H1 (cell line): ENCODE data around the gene IL1R1. TPM values are rescaled to one million over a fixed set of nuclear protein-coding genes. Genes with fewer than 3 reads are reported as not detected.

Experiments used
- CTCF ChIA-PET: fragments of 300-600 bp; sonication (Branson Sonifier 250); formaldehyde crosslinking; loops from one replicate; lab custom pipeline; 2021; ENCODE audit not compliant: partially characterized antibody; lab: Charles Lee
- POLR2A ChIA-PET: fragments of 300-600 bp; sonication (Branson Sonifier 250); formaldehyde crosslinking; loops from one replicate; lab custom pipeline; 2021; ENCODE audit warnings: inconsistent platforms; ENCODE audit not compliant: partially characterized antibody; lab: Charles Lee
- DNase-seq, 2 experiments: peaks; one replicate each; pipeline versions ENCODE4 v3.0.0 to v3.0.0-alpha.2; 2010 to 2022; ENCODE audit warnings: low spot score in 2 of 2, low read depth in 1 of 2, mixed read lengths in 1 of 2
- FAIRE-seq: peaks from 2 replicates; lab custom pipeline; 2011; peaks lifted over from hg19 to GRCh38; lab: Jason Lieb, UNC
- H2AFZ ChIP-seq: 2 replicates; pipeline ENCODE4 v1.8.1; 2012; ENCODE audit warnings: low read length, inconsistent platforms
- H2AK5ac ChIP-seq: 2 replicates; pipeline ENCODE4 v1.6.1; 2013; ENCODE audit warnings: low read depth, low read length
- H2BK120ac ChIP-seq: replicated peaks from 2 replicates; pipeline ENCODE3; 2013; ENCODE audit warnings: low read depth, low read length, inconsistent platforms
- H2BK12ac ChIP-seq: 2 replicates; pipeline ENCODE4 v1.6.1; 2013; ENCODE audit warnings: low read depth, low read length
- H2BK15ac ChIP-seq: 2 replicates; pipeline ENCODE4 v1.6.1; 2013; ENCODE audit warnings: low read length
- H2BK20ac ChIP-seq: 2 replicates; pipeline ENCODE4 v1.6.1; 2013; ENCODE audit warnings: low read length
- H2BK5ac ChIP-seq: 2 replicates; pipeline ENCODE4 v1.6.1; 2013; ENCODE audit warnings: low read depth, low read length
- H3K14ac ChIP-seq: 2 replicates; pipeline ENCODE4 v1.6.1; 2013; ENCODE audit warnings: inconsistent platforms; ENCODE audit not compliant: insufficient read length
- H3K18ac ChIP-seq: 2 replicates; pipeline ENCODE4 v1.6.1; 2013; ENCODE audit warnings: low read length; ENCODE audit errors: extremely low read depth
- H3K23ac ChIP-seq: 2 replicates; pipeline ENCODE4 v1.6.1; 2013; ENCODE audit warnings: inconsistent platforms; ENCODE audit not compliant: insufficient read length
- H3K23me2 ChIP-seq: 2 replicates; pipeline ENCODE4 v1.6.1; 2013; ENCODE audit warnings: low read depth, low read length
- H3K27ac ChIP-seq: 2 replicates; pipeline ENCODE4 v1.6.1; 2011; ENCODE audit warnings: low read depth, low read length, inconsistent platforms
- H3K27me3 ChIP-seq, 4 experiments: replicated peaks in 1 of 4; 1 replicate in 1 of 4; 2 replicates in 3 of 4; pipeline versions ENCODE4 v1.6.1 to v1.8.1; 2011 to 2013; ENCODE audit warnings: low read length in 3 of 4, mild to moderate bottlenecking in 3 of 4, inconsistent platforms in 2 of 4, mixed read lengths in 2 of 4, moderate library complexity in 1 of 4; ENCODE audit not compliant: control insufficient read depth in 3 of 4, insufficient read depth in 3 of 4; ENCODE audit errors: extremely low read depth in 1 of 4
- H3K36me3 ChIP-seq, 4 experiments: 2 replicates each; pipeline versions ENCODE4 v1.6.1 to v1.8.1; 2011 to 2013; ENCODE audit warnings: mild to moderate bottlenecking in 4 of 4, low read length in 3 of 4, moderate library complexity in 2 of 4, control low read depth in 1 of 4, inconsistent platforms in 1 of 4; ENCODE audit not compliant: insufficient read depth in 4 of 4, control insufficient read depth in 2 of 4
- H3K4ac ChIP-seq: replicated peaks from 2 replicates; pipeline ENCODE3; 2013; ENCODE audit warnings: low read length, low read depth, mixed read lengths, inconsistent platforms; ENCODE audit not compliant: insufficient read length
- H3K4me1 ChIP-seq, 4 experiments: replicated peaks in 1 of 4; 1 replicate in 1 of 4; 2 replicates in 3 of 4; pipeline versions ENCODE4 v1.6.1 to v1.8.1; 2011 to 2013; ENCODE audit warnings: low read length in 3 of 4, inconsistent platforms in 2 of 4, mixed read lengths in 1 of 4; ENCODE audit not compliant: insufficient read depth in 4 of 4, control insufficient read depth in 3 of 4
- H3K4me2 ChIP-seq, 2 experiments: 2 replicates each; pipeline versions ENCODE4 v1.6.1 to v1.8.1; 2011 to 2013; ENCODE audit warnings: low read depth in 2 of 2, low read length in 2 of 2, control low read depth in 1 of 2, inconsistent platforms in 1 of 2, mild to moderate bottlenecking in 1 of 2; ENCODE audit not compliant: insufficient read depth in 1 of 2
- H3K4me3 ChIP-seq, 4 experiments: fragments of 200-600, 300-600 bp in 1 of 4; sonication (generic), shearing (Covaris generic), sonication (Bioruptor Twin) in 1 of 4; 2 replicates each; pipeline versions ENCODE4 v1.5.1 to v1.8.1; 2011 to 2016; ENCODE audit warnings: low read length in 4 of 4, low read depth in 3 of 4, control low read depth in 2 of 4, inconsistent platforms in 2 of 4, mild to moderate bottlenecking in 2 of 4, mixed read lengths in 1 of 4, moderate library complexity in 1 of 4; ENCODE audit not compliant: insufficient read depth in 2 of 4; ENCODE audit errors: extremely low read depth in 1 of 4
- H3K56ac ChIP-seq: replicated peaks from 2 replicates; pipeline ENCODE3; 2013; ENCODE audit warnings: low read depth, mild to moderate bottlenecking, mixed read lengths, low read length, inconsistent platforms; ENCODE audit not compliant: insufficient read length
- H3K79me1 ChIP-seq: 2 replicates; pipeline ENCODE4 v1.6.1; 2013; ENCODE audit warnings: low read depth, low read length, control low read depth
- H3K79me2 ChIP-seq, 2 experiments: 2 replicates each; pipeline versions ENCODE4 v1.6.1 to v1.8.1; 2012 to 2013; ENCODE audit warnings: low read length in 2 of 2, mild to moderate bottlenecking in 2 of 2, inconsistent platforms in 1 of 2; ENCODE audit not compliant: insufficient read depth in 2 of 2, control insufficient read depth in 1 of 2
- H3K9ac ChIP-seq, 4 experiments: replicated peaks in 1 of 4; 1 replicate in 1 of 4; 2 replicates in 3 of 4; pipeline versions ENCODE4 v1.6.1 to v1.8.1; 2011 to 2013; ENCODE audit warnings: low read depth in 3 of 4, low read length in 3 of 4, control low read depth in 2 of 4, mild to moderate bottlenecking in 2 of 4, moderate library complexity in 2 of 4, inconsistent platforms in 1 of 4; ENCODE audit errors: extremely low read depth in 1 of 4
- H3K9me3 ChIP-seq, 2 experiments: 2 replicates each; pipeline versions ENCODE4 v1.6.1 to v1.8.1; 2012 to 2013; ENCODE audit warnings: mild to moderate bottlenecking in 2 of 2, moderate library complexity in 2 of 2, control low read depth in 1 of 2, inconsistent platforms in 1 of 2, low read depth in 1 of 2, low read length in 1 of 2, mixed read lengths in 1 of 2; ENCODE audit not compliant: insufficient read depth in 2 of 2
- H4K20me1 ChIP-seq, 2 experiments: replicated peaks in 1 of 2; 2 replicates each; pipeline versions ENCODE3 to v1.8.1; 2011 to 2013; ENCODE audit warnings: inconsistent platforms in 2 of 2, low read length in 2 of 2, mild to moderate bottlenecking in 1 of 2; ENCODE audit not compliant: insufficient read depth in 2 of 2, control insufficient read depth in 1 of 2
- H4K5ac ChIP-seq: 2 replicates; pipeline ENCODE4 v1.6.1; 2013; ENCODE audit warnings: low read length, low read depth, mixed read lengths, inconsistent platforms; ENCODE audit not compliant: insufficient read length
- H4K8ac ChIP-seq: 2 replicates; pipeline ENCODE4 v1.8.0; 2013; ENCODE audit warnings: mild to moderate bottlenecking, moderate library complexity, low read length, inconsistent platforms; ENCODE audit not compliant: insufficient read depth; ENCODE audit errors: extremely low read depth
- H4K91ac ChIP-seq: replicated peaks from 2 replicates; pipeline ENCODE3; 2013; ENCODE audit warnings: low read length, mixed read lengths, inconsistent platforms; ENCODE audit not compliant: insufficient read length
- BACH1 ChIP-seq: IDR thresholded peaks from 2 replicates; pipeline ENCODE4 v1.6.1; 2012; ENCODE audit warnings: low read length, improper control_type of control experiment
- CBX8 ChIP-seq: fragments of 300-800, 300-1000 bp; sonication (generic); IDR thresholded peaks from 2 replicates; pipeline ENCODE4 v1.7.1; 2016; ENCODE audit warnings: low read depth, low read length, borderline replicate concordance
- CTBP2 ChIP-seq: IDR thresholded peaks from 2 replicates; pipeline ENCODE4 v1.7.0; 2011; ENCODE audit warnings: borderline replicate concordance, mild to moderate bottlenecking, moderate library complexity, mixed read lengths, low read length; ENCODE audit not compliant: insufficient read depth, insufficient read length
- EP300 ChIP-seq, 2 experiments: IDR thresholded peaks; 1 replicate in 1 of 2; 2 replicates in 1 of 2; pipeline ENCODE4 v1.6.1; 2011 to 2012; ENCODE audit warnings: low read depth in 2 of 2, low read length in 2 of 2, mild to moderate bottlenecking in 2 of 2, borderline replicate concordance in 1 of 2, inconsistent platforms in 1 of 2, moderate library complexity in 1 of 2
- EZH2 ChIP-seq: fragments of 200-600 bp; sonication (generic); IDR thresholded peaks from 2 replicates; pipeline ENCODE4 v1.7.1; 2012; ENCODE audit warnings: low read depth, mild to moderate bottlenecking, moderate library complexity, low read length, inconsistent platforms; ENCODE audit not compliant: severe bottlenecking
- GTF2F1 ChIP-seq: IDR thresholded peaks from 2 replicates; pipeline ENCODE4 v1.6.1; 2012; ENCODE audit warnings: low read depth, low read length, improper control_type of control experiment, borderline replicate concordance
- SIRT6 ChIP-seq: IDR thresholded peaks from one replicate; pipeline ENCODE4 v1.7.1; 2012; ENCODE audit warnings: low read length, inconsistent platforms
- SP2 ChIP-seq: IDR thresholded peaks from 2 replicates; pipeline ENCODE4 v1.6.1; 2012; ENCODE audit warnings: mild to moderate bottlenecking, low read length, inconsistent platforms
- SUZ12 ChIP-seq: fragments of 200-600 bp; sonication (generic); IDR thresholded peaks from 2 replicates; pipeline ENCODE4 v1.6.1; 2012; ENCODE audit warnings: mild to moderate bottlenecking, inconsistent platforms, low read length, moderate library complexity, mixed read lengths
- WGBS, 2 experiments: shearing (Covaris generic) in 1 of 2; methylation state at CpG; one replicate each; pipeline versions ENCODE4 v1.1.6 to v1.1.7; 2013 to 2015; ENCODE audit warnings: low lambda C conversion rate in 2 of 2, mixed read lengths in 2 of 2, inconsistent platforms in 1 of 2, low coverage in 1 of 2, missing lambda C conversion rate in 1 of 2; ENCODE audit not compliant: insufficient replicate concordance in 2 of 2, insufficient coverage in 1 of 2, insufficient read length in 1 of 2; ENCODE audit errors: extremely low coverage in 1 of 2, missing lambda C conversion rate in 1 of 2; 5-methylcytosine and 5-hydroxymethylcytosine counted together
- polyA plus RNA-seq, 7 experiments: library from polyadenylated mRNA; depleted of rRNA in 3 of 7; stranded (reverse) in 5 of 7; unstranded in 2 of 7; fragments of >200 nt in 5 of 7; fragments of 200-250 nt in 2 of 7; gene quantifications; 1 replicate in 5 of 7; 2 replicates in 1 of 7; 4 replicates in 1 of 7; pipeline versions ENCODE4 v1.2.1 to v1.2.3, GENCODE V29; 2011 to 2013; ENCODE audit warnings: missing spikeins in 2 of 7, mixed read lengths in 2 of 7
- total RNA-seq: library from RNA; stranded (reverse); fragmentation: NEBNext Ultra II Directional; extraction: Animal tissue kit (Norgen Biotek cat#: 25700); gene quantifications from 2 replicates; pipeline ENCODE4 v1.2.1, GENCODE V29; 2021

IL1R1 gene
- total and polyA plus RNA-seq, 2 of the 8 experiments (the other 6 are each of a cell fraction or from before 2014, with no cell fraction given) = 0.34 to 0.47 TPM

- H2BK120ac ChIP-seq = no peak overlapping the region
- no peaks in the 10 kb centered on the region for H3K79me2 ChIP-seq
- H2BK15ac ChIP-seq = no peak overlapping the region
- 96% methylated on average over 12 of the region's 13 CpGs; no CpG with 5 or more reads in 1 of the 2 experiments for WGBS, 2 experiments
- no peaks in the 10 kb centered on the region for H3K23me2 ChIP-seq
- H3K4me3 ChIP-seq = no peak overlapping the region
- H3K4me2 ChIP-seq = no peak overlapping the region
- no peak overlapping the region for H2AFZ ChIP-seq
- H2BK12ac ChIP-seq = no peak overlapping the region
- ChIA-PET CTCF (no interaction called here), POLR2A (no interaction called here)
- no peak overlapping the region for H2BK20ac ChIP-seq
- no peak overlapping the region for H2AK5ac ChIP-seq
- H4K5ac ChIP-seq = no peak overlapping the region
- H3K36me3 ChIP-seq = no peaks in the 10 kb centered on the region
- H3K4ac ChIP-seq = no peak overlapping the region
- H4K8ac ChIP-seq = no peak overlapping the region; the same call in 1 of the 2 replicates
- H3K14ac ChIP-seq = no peak overlapping the region
- H3K27me3 ChIP-seq = no peaks in the 10 kb centered on the region
- H3K4me1 ChIP-seq = no peaks in the 10 kb centered on the region
- H3K56ac ChIP-seq = no peak overlapping the region
- no peak overlapping the region for H3K9ac ChIP-seq
- no peak overlapping the region for H4K91ac ChIP-seq
- H3K27ac ChIP-seq = no peak overlapping the region
- no peak overlapping the region for H3K23ac ChIP-seq
- no peaks in the 10 kb centered on the region for H4K20me1 ChIP-seq
- no peak for FAIRE-seq
- no peak overlapping the region for H2BK5ac ChIP-seq
- no peak for DNase-seq
- no peaks in the 10 kb centered on the region for H3K9me3 ChIP-seq
- no peaks in the 10 kb centered on the region for H3K79me1 ChIP-seq
- no peak overlapping the region for H3K18ac ChIP-seq
- no peak for TF ChIP-seq EP300 (IDR thresholded peaks at IDR 0.05; ENCODE audit: borderline replicate concordance in 1 of 2, low read depth in 2 of 2, low read length in 2 of 2)
- no peak for TF ChIP-seq CBX8
- no peak for TF ChIP-seq SP2
- TF ChIP-seq GTF2F1 = no peak
- no peak for TF ChIP-seq EZH2
- no peak for TF ChIP-seq SIRT6
- no peak for TF ChIP-seq SUZ12
- TF ChIP-seq CTBP2 = no peak
- TF ChIP-seq BACH1 = no peak
Measured at GRCh38 chr2:102093662-102094061, 48.9 kb upstream of the IL1R1 start.
